Ovary (tissue), 3 donors: ENCODE data around the gene KATNB1.

ENCODE experiments used
- CTCF ChIP-seq, 3 donors: fragments of 450-650 bp in 2 of 3; fragments of 200-600 bp in 1 of 3; IDR thresholded peaks; one replicate each; pipeline versions ENCODE4 v1.5.1 to v1.8.0; 2016 to 2022; ENCODE audit warnings: antibody characterized with exemption in 3 of 3, mild to moderate bottlenecking in 1 of 3
- POLR2A ChIP-seq: fragments of 450-650 bp; IDR thresholded peaks from one replicate; pipeline ENCODE4 v1.6.1; 2017; ENCODE audit warnings: antibody characterized with exemption, mild to moderate bottlenecking, moderate library complexity
- donor health status: DM: no; HTN: no; CAD: no.

GRCh38 chr16:57747496-57747895 lies 11.9 kb downstream of the KATNB1 start:
- no peak for TF ChIP-seq CTCF (IDR thresholded peaks at IDR 0.05)
- TF ChIP-seq POLR2A = no peak
